ENCODE data around the gene SIAH1. TPM values are rescaled to one million over a fixed set of nuclear protein-coding genes. Genes with fewer than 3 reads are reported as not detected.

SIAH1 gene
- total and polyA plus RNA-seq, 9 of the 15 experiments (the other 6 are each of a cell fraction or from before 2014, with no cell fraction given): 4.1 to 14.3 (median 12.5) TPM

GRCh38 chr16:48432136-48432535 is 46.9 kb upstream of the SIAH1 start:
- CTCF ChIA-PET (ENCODE audit: low intra/inter-chr PET ratio): no interaction called here
- Histone ChIP-seq H2AFZ (ENCODE audit: low read depth, low read length) (no peak overlapping the region), H3K9ac (ENCODE audit: insufficient read depth in 1 of 2, low read depth in 2 of 2, low read length in 2 of 2) (no peak overlapping the region), H3K4me1 (replicated peaks in 1 of 2; ENCODE audit: control insufficient read depth in 2 of 2, insufficient read depth in 2 of 2, low read length in 2 of 2) (no peaks in the 10 kb centered on the region), H3K4me3 (no peak overlapping the region), H3K27ac (ENCODE audit: extremely low read depth, low read depth, low read length) (no peak overlapping the region), H3K27me3 (ENCODE audit: control insufficient read depth in 2 of 2, insufficient read depth in 2 of 2, low read length in 2 of 2) (peaks cover 10 to 27% of the 10 kb centered on the region in 2 experiments; a peak in 4 of 5 replicates), H3K79me2 (ENCODE audit: control insufficient read depth, insufficient read depth, low read length) (no peaks in the 10 kb centered on the region), H3K9me1 (ENCODE audit: control insufficient read depth, insufficient read depth, low read length) (no peaks in the 10 kb centered on the region), H4K20me1 (replicated peaks; ENCODE audit: control insufficient read depth, insufficient read depth, low read length) (no peaks in the 10 kb centered on the region), H3K36me3 (ENCODE audit: control insufficient read depth, insufficient read depth, low read length) (no peaks in the 10 kb centered on the region), H3K9me3 (replicated peaks; ENCODE audit: control insufficient read depth, insufficient read depth, low read depth, low read length) (no peaks in the 10 kb centered on the region), H3K4me2 (ENCODE audit: insufficient read depth, low read length) (no peak overlapping the region)
- in situ Hi-C loops (cut with MboI) (no loop called here), intact Hi-C loops (cut with micrococcal nuclease) (loop anchor here (10.0 kb wide), 1 partner anchor 197 kb away; no protein-coding TSS in a partner anchor)
- no peak; the same call in 2 of the 3 replicates for ATAC-seq
- BruUV-seq (replicated peaks): no TSS peak
- DNase-seq (ENCODE audit: extremely low read depth in 1 of 4, low spot score in 3 of 4): no peak
- POLR2A ChIA-PET: interaction anchor here (0.6 to 0.9 kb wide), 2 partner anchors 39 to 1693 kb away, joined by 3 read pairs; no protein-coding TSS in a partner anchor
- 2% methylated on average over 2 of the region's 2 CpGs for WGBS (ENCODE audit: insufficient coverage, low coverage, missing lambda C conversion rate)
- FAIRE-seq: no peak
- TF ChIP-seq RHOXF2B (CRISPR knock-in tag; conservative IDR thresholded peaks at IDR 0.05) (no peak), ZKSCAN3 (CRISPR knock-in tag; IDR thresholded peaks at IDR 0.05) (no peak), BCL6 (CRISPR knock-in tag; IDR thresholded peaks at IDR 0.05) (no peak), ZNF695 (CRISPR knock-in tag; IDR thresholded peaks at IDR 0.05) (no peak), ZNF764 (CRISPR knock-in tag; IDR thresholded peaks at IDR 0.05; ENCODE audit: low read depth) (no peak), ZNF212 (CRISPR knock-in tag; IDR thresholded peaks at IDR 0.05) (no peak), SPI1 (IDR thresholded peaks at IDR 0.05; ENCODE audit: borderline replicate concordance, low read depth, low read length) (0 out of 2 replicates have a peak, but pooled peaks have one; percentile 10), ZFPM2 (CRISPR knock-in tag; IDR thresholded peaks at IDR 0.05) (no peak), FOXA3 (CRISPR knock-in tag; conservative IDR thresholded peaks at IDR 0.05 in 1 of 2, IDR thresholded peaks at IDR 0.05 in 1 of 2) (no peak), ZBTB17 (CRISPR knock-in tag; IDR thresholded peaks at IDR 0.05) (no peak), ARID1B (IDR thresholded peaks at IDR 0.05) (no peak), MAFF (IDR thresholded peaks at IDR 0.05; ENCODE audit: low read length) (no peak)
- TF ChIP-seq, protein P1, sequence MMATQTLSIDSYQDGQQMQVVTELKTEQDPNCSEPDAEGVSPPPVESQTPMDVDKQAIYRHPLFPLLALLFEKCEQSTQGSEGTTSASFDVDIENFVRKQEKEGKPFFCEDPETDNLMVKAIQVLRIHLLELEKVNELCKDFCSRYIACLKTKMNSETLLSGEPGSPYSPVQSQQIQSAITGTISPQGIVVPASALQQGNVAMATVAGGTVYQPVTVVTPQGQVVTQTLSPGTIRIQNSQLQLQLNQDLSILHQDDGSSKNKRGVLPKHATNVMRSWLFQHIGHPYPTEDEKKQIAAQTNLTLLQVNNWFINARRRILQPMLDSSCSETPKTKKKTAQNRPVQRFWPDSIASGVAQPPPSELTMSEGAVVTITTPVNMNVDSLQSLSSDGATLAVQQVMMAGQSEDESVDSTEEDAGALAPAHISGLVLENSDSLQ (IDR thresholded peaks at IDR 0.05): peak; percentile 72; the same call in 1 of the 2 replicates
- TF ChIP-seq, protein P2, sequence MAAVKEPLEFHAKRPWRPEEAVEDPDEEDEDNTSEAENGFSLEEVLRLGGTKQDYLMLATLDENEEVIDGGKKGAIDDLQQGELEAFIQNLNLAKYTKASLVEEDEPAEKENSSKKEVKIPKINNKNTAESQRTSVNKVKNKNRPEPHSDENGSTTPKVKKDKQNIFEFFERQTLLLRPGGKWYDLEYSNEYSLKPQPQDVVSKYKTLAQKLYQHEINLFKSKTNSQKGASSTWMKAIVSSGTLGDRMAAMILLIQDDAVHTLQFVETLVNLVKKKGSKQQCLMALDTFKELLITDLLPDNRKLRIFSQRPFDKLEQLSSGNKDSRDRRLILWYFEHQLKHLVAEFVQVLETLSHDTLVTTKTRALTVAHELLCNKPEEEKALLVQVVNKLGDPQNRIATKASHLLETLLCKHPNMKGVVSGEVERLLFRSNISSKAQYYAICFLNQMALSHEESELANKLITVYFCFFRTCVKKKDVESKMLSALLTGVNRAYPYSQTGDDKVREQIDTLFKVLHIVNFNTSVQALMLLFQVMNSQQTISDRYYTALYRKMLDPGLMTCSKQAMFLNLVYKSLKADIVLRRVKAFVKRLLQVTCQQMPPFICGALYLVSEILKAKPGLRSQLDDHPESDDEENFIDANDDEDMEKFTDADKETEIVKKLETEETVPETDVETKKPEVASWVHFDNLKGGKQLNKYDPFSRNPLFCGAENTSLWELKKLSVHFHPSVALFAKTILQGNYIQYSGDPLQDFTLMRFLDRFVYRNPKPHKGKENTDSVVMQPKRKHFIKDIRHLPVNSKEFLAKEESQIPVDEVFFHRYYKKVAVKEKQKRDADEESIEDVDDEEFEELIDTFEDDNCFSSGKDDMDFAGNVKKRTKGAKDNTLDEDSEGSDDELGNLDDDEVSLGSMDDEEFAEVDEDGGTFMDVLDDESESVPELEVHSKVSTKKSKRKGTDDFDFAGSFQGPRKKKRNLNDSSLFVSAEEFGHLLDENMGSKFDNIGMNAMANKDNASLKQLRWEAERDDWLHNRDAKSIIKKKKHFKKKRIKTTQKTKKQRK (IDR thresholded peaks at IDR 0.05; ENCODE audit: borderline replicate concordance, low read depth, low read length): no peak

Data from K562 (cell line).